ENCODE data around the gene B9D1.
A peak's percentile ranks its signal among the peaks of the same experiment; 100 is the strongest.

The B9D1 gene

GRCh38 chr17:19348806-19349205 is 13.7 kb downstream of the B9D1 start:
- no peak for TF ChIP-seq CTCF (conservative IDR thresholded peaks at IDR 0.05; ENCODE audit: control insufficient read depth, insufficient read depth, low read depth, low read length)
- H3K4me3 ChIP-seq (ENCODE audit: control insufficient read depth, low read depth, low read length), result no peak overlapping the region
- no peak for DNase-seq (ENCODE audit: low read depth)

- no peak for DNase-seq (ENCODE audit: low read depth)
- no peak for TF ChIP-seq CTCF (conservative IDR thresholded peaks at IDR 0.05; ENCODE audit: control insufficient read depth, insufficient read depth, low read depth, low read length)
- H3K4me3 ChIP-seq (ENCODE audit: control insufficient read depth, low read depth, low read length), result no peak overlapping the region
These were observed 14.4 kb downstream of the B9D1 start for GRCh38 chr17:19348081-19348650.

- no peak overlapping the region for H3K4me3 ChIP-seq (ENCODE audit: control insufficient read depth, low read depth, low read length)
- DNase-seq (ENCODE audit: low read depth), result no peak
- TF ChIP-seq CTCF (conservative IDR thresholded peaks at IDR 0.05; ENCODE audit: control insufficient read depth, insufficient read depth, low read depth, low read length), result no peak
These were observed 15.0 kb downstream of the B9D1 start for GRCh38 chr17:19347323-19348080.

- TF ChIP-seq CTCF (conservative IDR thresholded peaks at IDR 0.05; ENCODE audit: control insufficient read depth, insufficient read depth, low read depth, low read length), result no peak
- peak; percentile 94 for DNase-seq (ENCODE audit: low read depth)
- H3K4me3 ChIP-seq (ENCODE audit: control insufficient read depth, low read depth, low read length), result no peak overlapping the region
These were observed 15.9 kb downstream of the B9D1 start for GRCh38 chr17:19346351-19347255.

- no peak for TF ChIP-seq CTCF (conservative IDR thresholded peaks at IDR 0.05; ENCODE audit: control insufficient read depth, insufficient read depth, low read depth, low read length)
- no peak for DNase-seq (ENCODE audit: low read depth)
- H3K4me3 ChIP-seq (ENCODE audit: control insufficient read depth, low read depth, low read length), result no peak overlapping the region
These were observed 16.8 kb downstream of the B9D1 start for GRCh38 chr17:19345486-19346350.

GRCh38 chr17:19345067-19345460 is 17.5 kb downstream of the B9D1 start:
- TF ChIP-seq CTCF (conservative IDR thresholded peaks at IDR 0.05; ENCODE audit: control insufficient read depth, insufficient read depth, low read depth, low read length), result no peak
- no peak for DNase-seq (ENCODE audit: low read depth)
- no peak overlapping the region for H3K4me3 ChIP-seq (ENCODE audit: control insufficient read depth, low read depth, low read length)
